GM18502 (cell line): ENCODE results near the gene CD79B.
"Not testable (repeated sequence)": the region's sequence is repeated elsewhere in the genome, so short reads cannot be mapped to it uniquely, and the experiment has no call there.

Experiments used
- ATAC-seq: cut with Tn5 transposase; IDR thresholded peaks from one replicate; pipeline ENCODE4 v1.9.1; 2021; ENCODE audit warnings: mild to moderate bottlenecking; ENCODE audit not compliant: unreplicated experiment, poor library complexity

Gene CD79B

GRCh38 chr17:63916566-63917185 lies 15.5 kb downstream of the CD79B start:
- no peak for ATAC-seq

GRCh38 chr17:63915753-63916152 lies 16.4 kb downstream of the CD79B start:
- not testable (repeated sequence) for ATAC-seq

GRCh38 chr17:63914471-63914870 lies 17.7 kb downstream of the CD79B start:
- ATAC-seq = no peak

- ATAC-seq = no peak
Measured at GRCh38 chr17:63911657-63912100, 20.5 kb downstream of the CD79B start.

- ATAC-seq = no peak
Measured at GRCh38 chr17:63911041-63911635, 21.0 kb downstream of the CD79B start, which contains the start of gene CSHL1. Gene CSHL1 (minus strand): TSS chr17:63911258. CDS start chr17:63911196, 62 bp downstream.

- ATAC-seq = no peak
Measured at GRCh38 chr17:63910096-63910495, 22.0 kb downstream of the CD79B start.

GRCh38 chr17:63909586-63909985 lies 22.5 kb downstream of the CD79B start:
- ATAC-seq = not testable (repeated sequence)

- ATAC-seq = not testable (repeated sequence)
Measured at GRCh38 chr17:63907161-63907778, 24.9 kb downstream of the CD79B start.

GRCh38 chr17:63904796-63905195 lies 27.3 kb downstream of the CD79B start:
- ATAC-seq = not testable (repeated sequence)

GRCh38 chr17:63903787-63904201 lies 28.3 kb downstream of the CD79B start:
- ATAC-seq = not testable (repeated sequence)

- not testable (repeated sequence) for ATAC-seq
Measured at GRCh38 chr17:63901971-63902370, 30.2 kb downstream of the CD79B start.

- ATAC-seq = not testable (repeated sequence)
Measured at GRCh38 chr17:63898899-63899798, 33.0 kb downstream of the CD79B start.

- ATAC-seq = not testable (repeated sequence)
Measured at GRCh38 chr17:63896524-63897354, 35.4 kb downstream of the CD79B start, which contains the start of gene CSH1. Gene CSH1 (minus strand): TSS chr17:63896574. CDS start chr17:63896511, 63 bp downstream.

GRCh38 chr17:63894821-63895220 lies 37.3 kb downstream of the CD79B start:
- ATAC-seq = not testable (repeated sequence)

GRCh38 chr17:63894021-63894420 lies 38.1 kb downstream of the CD79B start:
- not testable (repeated sequence) for ATAC-seq

- ATAC-seq = not testable (repeated sequence)
Measured at GRCh38 chr17:63892316-63893037, 39.7 kb downstream of the CD79B start.

- not testable (repeated sequence) for ATAC-seq
Measured at GRCh38 chr17:63889026-63889848, 42.9 kb downstream of the CD79B start.

GRCh38 chr17:63885119-63885518 lies 47.0 kb downstream of the CD79B start:
- not testable (repeated sequence) for ATAC-seq
